ENCODE measurements around the gene ELAVL2. TPM values are rescaled to one million over a fixed set of nuclear protein-coding genes. Genes with fewer than 3 reads are reported as not detected.

Gene ELAVL2
- total RNA-seq, 2 experiments from 2014 or later, result not detected

DNA sequence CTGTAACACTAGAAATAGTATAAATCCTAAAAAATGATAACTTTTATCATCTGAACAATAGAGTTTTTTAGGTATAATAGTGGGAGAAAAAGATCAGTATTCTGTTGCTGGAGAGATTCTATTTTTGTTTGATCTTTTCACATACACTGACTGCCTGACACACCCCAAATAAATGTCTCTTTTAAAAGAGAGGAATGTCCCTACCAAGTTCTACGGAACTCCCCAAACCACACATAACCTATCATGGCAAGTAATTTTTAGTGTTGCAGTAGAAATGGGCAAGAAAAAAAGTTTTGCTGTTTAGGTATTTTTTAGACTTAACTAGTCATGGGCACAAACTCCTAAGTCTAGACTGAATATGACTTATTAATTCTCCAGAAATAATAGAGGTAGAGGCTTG is 139.1 kb downstream of the ELAVL2 start:
- H3K27ac Mint-ChIP-seq, result no peak overlapping the region
- DNase-seq, result no peak
- no peak for ATAC-seq (ENCODE audit: poor library complexity)
- Histone ChIP-seq H3K36me3 (ENCODE audit: insufficient read depth, low read length) (no peaks in the 10 kb centered on the region), H3K27me3 (ENCODE audit: control insufficient read depth in 1 of 2, insufficient read depth in 2 of 2, low read length in 2 of 2) (no peaks in the 10 kb centered on the region), H3K4me1 (ENCODE audit: insufficient read depth, low read length) (no peaks in the 10 kb centered on the region), H3K9me3 (ENCODE audit: control insufficient read depth in 1 of 2, insufficient read depth in 1 of 2, low read length in 2 of 2) (no peaks in the 10 kb centered on the region), H3K27ac (ENCODE audit: low read depth in 1 of 2, low read length in 2 of 2) (no peak overlapping the region), H3K4me3 (ENCODE audit: low read length) (no peak overlapping the region)
- H3K4me1 Mint-ChIP-seq (ENCODE audit: low read depth), result no peaks in the 10 kb centered on the region
- H3K36me3 Mint-ChIP-seq (ENCODE audit: low read depth), result no peaks in the 10 kb centered on the region
- H3K9me3 Mint-ChIP-seq, result peaks cover 4% of the 10 kb centered on the region
- CTCF ChIA-PET, result no interaction called here
- intact Hi-C loops (cut with DNase I, micrococcal nuclease), result no loop called here
- TF ChIP-seq, protein P1, sequence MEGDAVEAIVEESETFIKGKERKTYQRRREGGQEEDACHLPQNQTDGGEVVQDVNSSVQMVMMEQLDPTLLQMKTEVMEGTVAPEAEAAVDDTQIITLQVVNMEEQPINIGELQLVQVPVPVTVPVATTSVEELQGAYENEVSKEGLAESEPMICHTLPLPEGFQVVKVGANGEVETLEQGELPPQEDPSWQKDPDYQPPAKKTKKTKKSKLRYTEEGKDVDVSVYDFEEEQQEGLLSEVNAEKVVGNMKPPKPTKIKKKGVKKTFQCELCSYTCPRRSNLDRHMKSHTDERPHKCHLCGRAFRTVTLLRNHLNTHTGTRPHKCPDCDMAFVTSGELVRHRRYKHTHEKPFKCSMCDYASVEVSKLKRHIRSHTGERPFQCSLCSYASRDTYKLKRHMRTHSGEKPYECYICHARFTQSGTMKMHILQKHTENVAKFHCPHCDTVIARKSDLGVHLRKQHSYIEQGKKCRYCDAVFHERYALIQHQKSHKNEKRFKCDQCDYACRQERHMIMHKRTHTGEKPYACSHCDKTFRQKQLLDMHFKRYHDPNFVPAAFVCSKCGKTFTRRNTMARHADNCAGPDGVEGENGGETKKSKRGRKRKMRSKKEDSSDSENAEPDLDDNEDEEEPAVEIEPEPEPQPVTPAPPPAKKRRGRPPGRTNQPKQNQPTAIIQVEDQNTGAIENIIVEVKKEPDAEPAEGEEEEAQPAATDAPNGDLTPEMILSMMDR (IDR thresholded peaks at IDR 0.05), result no peak
- POLR2A ChIA-PET, result no interaction called here
- no peaks in the 10 kb centered on the region for H3K27me3 Mint-ChIP-seq
- no peak overlapping the region for H3K4me3 Mint-ChIP-seq

- TF ChIP-seq, protein P1 (IDR thresholded peaks at IDR 0.05), result no peak
- Mint-ChIP-seq H3K36me3 (ENCODE audit: low read depth) (no peaks in the 10 kb centered on the region), H3K27ac (no peak overlapping the region), H3K4me3 (no peak overlapping the region), H3K9me3 (peaks cover 4% of the 10 kb centered on the region), H3K4me1 (ENCODE audit: low read depth) (no peaks in the 10 kb centered on the region), H3K27me3 (no peaks in the 10 kb centered on the region)
- Histone ChIP-seq H3K4me3 (ENCODE audit: low read length) (no peak overlapping the region), H3K9me3 (ENCODE audit: control insufficient read depth in 1 of 2, insufficient read depth in 1 of 2, low read length in 2 of 2) (no peaks in the 10 kb centered on the region), H3K36me3 (ENCODE audit: insufficient read depth, low read length) (no peaks in the 10 kb centered on the region), H3K4me1 (ENCODE audit: insufficient read depth, low read length) (no peaks in the 10 kb centered on the region), H3K27me3 (ENCODE audit: control insufficient read depth in 1 of 2, insufficient read depth in 2 of 2, low read length in 2 of 2) (no peaks in the 10 kb centered on the region), H3K27ac (ENCODE audit: low read depth in 1 of 2, low read length in 2 of 2) (no peak overlapping the region)
- ATAC-seq (ENCODE audit: poor library complexity) (no peak), DNase-seq (no peak)
- intact Hi-C loops (cut with DNase I, micrococcal nuclease), result no loop called here
- ChIA-PET CTCF (no interaction called here), POLR2A (no interaction called here)
Observed at GRCh38 chr9:23686257-23686656, 139.8 kb downstream of the ELAVL2 start.

- POLR2A ChIA-PET, result no interaction called here
- H3K4me1 Mint-ChIP-seq (ENCODE audit: low read depth), result no peaks in the 10 kb centered on the region
- H3K9me3 ChIP-seq (ENCODE audit: control insufficient read depth in 1 of 2, insufficient read depth in 1 of 2, low read length in 2 of 2), result no peaks in the 10 kb centered on the region
- H3K27ac Mint-ChIP-seq, result no peak overlapping the region
- CTCF ChIA-PET, result no interaction called here
- no peak overlapping the region for H3K27ac ChIP-seq (ENCODE audit: low read depth in 1 of 2, low read length in 2 of 2)
- H3K4me3 ChIP-seq (ENCODE audit: low read length), result no peak overlapping the region
- H3K4me1 ChIP-seq (ENCODE audit: insufficient read depth, low read length), result no peaks in the 10 kb centered on the region
- ATAC-seq (ENCODE audit: poor library complexity) (no peak), DNase-seq (no peak)
- H3K9me3 Mint-ChIP-seq, result peaks cover 5% of the 10 kb centered on the region
- TF ChIP-seq, protein P1 (IDR thresholded peaks at IDR 0.05), result no peak
- H3K27me3 Mint-ChIP-seq, result no peaks in the 10 kb centered on the region
- intact Hi-C loops (cut with DNase I, micrococcal nuclease), result no loop called here
- H3K27me3 ChIP-seq (ENCODE audit: control insufficient read depth in 1 of 2, insufficient read depth in 2 of 2, low read length in 2 of 2), result no peaks in the 10 kb centered on the region
- no peaks in the 10 kb centered on the region for H3K36me3 ChIP-seq (ENCODE audit: insufficient read depth, low read length)
- H3K4me3 Mint-ChIP-seq, result no peak overlapping the region
- no peaks in the 10 kb centered on the region for H3K36me3 Mint-ChIP-seq (ENCODE audit: low read depth)
Observed at GRCh38 chr9:23683611-23684061, 142.4 kb downstream of the ELAVL2 start.

All from CD4-positive, alpha-beta T cell (primary cell).